DMS153 treated with DMSO at 0.1 percent for 48 hours (cell line): ENCODE results near the gene EMC8.
"Not testable (repeated sequence)": the region's sequence is repeated elsewhere in the genome, so short reads cannot be mapped to it uniquely, and the experiment has no call there.

Experiments
- DNase-seq: peaks from one replicate; lab custom pipeline; 2025; ENCODE audit not compliant: unreplicated experiment; lab: John Stamatoyannopoulos, UW

EMC8 gene

GRCh38 chr16:85812811-85813700 lies 13.7 kb upstream of the EMC8 start:
- no peak for DNase-seq

GRCh38 chr16:85812031-85812807 lies 12.9 kb upstream of the EMC8 start:
- DNase-seq: no peak

DNA sequence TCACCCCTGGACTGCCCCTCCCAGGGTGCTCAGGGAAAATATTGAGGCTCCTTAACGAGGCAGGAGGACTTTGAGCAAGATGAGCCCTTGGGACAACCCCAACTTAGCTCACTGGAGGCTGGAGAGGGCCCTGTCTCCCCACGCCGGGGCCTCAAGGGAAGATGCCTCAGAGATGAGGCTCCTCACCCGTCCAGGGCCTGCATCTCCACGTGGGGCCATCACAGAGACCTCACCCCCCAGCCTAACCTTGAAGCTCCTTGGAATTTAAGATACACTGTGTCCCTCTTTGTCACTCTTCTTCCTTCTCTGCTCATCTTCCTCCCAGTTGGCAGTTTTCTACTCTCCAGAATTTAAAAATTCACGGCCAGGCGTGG lies 11.4 kb upstream of the EMC8 start:
- no peak for DNase-seq

GRCh38 chr16:85810097-85810741 lies 10.9 kb upstream of the EMC8 start:
- DNase-seq: no peak

DNA sequence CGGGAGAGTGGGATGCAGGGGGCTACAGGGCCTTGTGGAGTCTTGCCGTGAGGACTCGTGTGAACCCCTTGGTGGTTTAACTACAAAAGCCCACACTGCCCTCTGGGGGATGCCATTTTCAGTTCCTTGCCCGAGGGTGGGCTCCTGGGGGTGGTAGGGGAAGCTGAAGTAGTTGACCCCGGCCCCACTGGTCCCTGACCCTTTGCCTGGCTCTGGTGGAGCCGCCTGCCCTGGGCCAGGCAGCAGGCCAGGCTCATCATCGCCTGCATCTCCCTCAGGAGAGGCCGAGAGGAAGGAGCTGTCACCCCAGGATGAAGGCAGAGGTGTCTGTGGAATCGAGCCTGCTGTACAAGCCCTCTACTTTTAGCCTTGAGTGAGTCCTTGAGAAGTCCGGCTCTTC lies 10.3 kb upstream of the EMC8 start:
- no peak for DNase-seq

DNA sequence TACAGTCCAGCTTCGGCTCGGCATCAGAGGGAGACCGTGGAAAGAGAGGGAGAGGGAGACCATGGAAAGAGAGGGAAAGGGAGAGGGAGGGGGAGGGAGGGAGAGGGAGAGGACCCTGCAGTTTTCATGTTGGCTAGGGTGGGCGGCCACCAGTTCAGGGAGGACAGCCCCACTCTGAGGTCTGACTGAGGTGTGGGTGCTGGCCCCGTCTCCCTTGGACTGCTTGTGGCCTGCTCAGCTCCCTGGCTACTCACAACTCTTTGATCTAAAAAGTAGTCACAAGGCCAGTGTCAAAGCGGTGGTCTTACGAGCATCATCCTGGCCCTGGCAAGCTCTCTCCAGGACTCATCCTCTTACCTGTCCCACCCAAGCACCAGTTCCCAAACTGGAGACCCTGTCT lies 9.6 kb upstream of the EMC8 start:
- DNase-seq: no peak

- not testable (repeated sequence) for DNase-seq
These were observed 8.8 kb upstream of the EMC8 start for GRCh38 chr16:85808104-85808503.

GRCh38 chr16:85807340-85807739 lies 8.0 kb upstream of the EMC8 start:
- DNase-seq: not testable (repeated sequence)

- no peak for DNase-seq
These were observed 7.2 kb upstream of the EMC8 start for GRCh38 chr16:85806539-85806938.

DNA sequence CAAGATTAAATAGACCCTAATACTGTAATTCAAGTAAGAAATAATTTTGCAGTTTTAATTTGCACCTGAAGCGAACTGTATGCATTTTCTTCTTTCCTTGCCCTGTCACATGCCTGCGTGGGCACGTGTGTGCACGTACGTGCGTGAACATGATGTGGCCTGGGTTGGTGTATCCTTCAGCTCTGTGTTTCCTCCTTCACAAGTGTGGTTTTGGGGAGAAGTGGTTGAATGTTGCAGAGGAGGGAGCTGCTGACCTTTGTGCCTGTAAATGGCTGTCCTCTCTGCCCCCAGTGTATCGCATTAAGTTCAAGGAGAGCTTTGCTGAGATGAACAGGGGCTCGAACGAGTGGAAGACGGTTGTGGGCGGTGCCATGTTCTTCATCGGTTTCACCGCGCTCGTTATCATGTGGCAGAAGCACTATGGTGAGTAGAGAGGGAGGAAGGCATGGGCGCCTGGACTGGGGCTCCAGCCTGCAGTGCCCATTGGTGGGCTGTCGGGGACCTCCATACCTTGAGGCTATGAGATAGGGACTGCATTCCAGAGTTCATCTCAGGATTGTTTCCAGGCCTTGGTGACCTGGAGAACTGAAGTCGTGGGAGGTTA lies 6.2 kb upstream of the EMC8 start:
- DNase-seq: no peak

DNA sequence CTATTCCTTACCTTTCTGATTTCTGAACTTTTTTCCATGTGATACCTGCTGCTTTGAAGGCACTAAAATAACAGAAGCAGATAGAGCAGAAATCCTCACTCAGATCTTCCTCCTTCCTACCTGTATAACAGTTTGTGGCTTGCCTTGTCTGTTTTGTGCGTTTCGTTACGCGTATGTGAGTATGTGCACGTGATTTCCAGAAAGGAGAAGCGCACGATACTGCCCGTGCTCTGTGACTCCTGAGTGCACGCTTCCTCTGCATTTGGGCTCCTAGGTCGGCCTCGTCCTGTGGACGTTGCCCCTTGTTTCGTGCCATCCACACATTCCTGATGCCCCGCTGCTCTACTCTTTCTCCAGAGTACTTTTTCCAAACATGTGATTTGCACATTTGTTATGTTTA lies 4.2 kb upstream of the EMC8 start:
- no peak for DNase-seq

GRCh38 chr16:85800321-85800669 lies 951 bp upstream of the EMC8 start:
- no peak for DNase-seq

DNA sequence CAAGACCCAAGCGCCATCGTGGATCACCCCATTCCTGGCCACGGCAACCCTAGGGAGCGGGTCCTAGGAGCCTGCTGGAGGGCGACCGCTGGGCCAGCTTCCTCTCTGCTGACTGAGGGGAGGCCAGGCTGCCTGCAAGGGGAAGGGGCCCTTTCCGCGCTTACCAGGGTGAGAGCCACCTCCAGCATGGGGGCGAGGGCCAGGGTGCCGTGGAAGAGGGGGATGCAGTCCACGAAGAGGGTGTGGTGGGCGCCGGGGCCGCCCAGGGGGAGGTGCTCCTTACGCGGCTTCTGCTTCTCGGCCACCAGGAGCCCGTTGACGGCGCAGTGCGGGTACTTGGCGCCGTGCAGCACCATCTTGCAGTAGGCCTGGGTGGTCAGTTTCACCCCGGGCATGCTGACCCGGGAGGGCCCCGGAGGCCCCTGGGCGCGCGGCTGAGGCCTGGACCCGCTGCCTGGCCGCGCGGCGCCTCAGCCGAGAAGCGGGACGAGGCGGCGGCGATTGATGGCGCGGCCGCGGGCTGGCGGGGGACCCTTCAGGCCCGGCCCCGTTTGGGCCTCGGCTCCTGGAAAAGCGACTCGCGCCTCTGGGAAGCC lies 345 bp downstream of the EMC8 start:
- DNase-seq: no peak

GRCh38 chr16:85798283-85798776 lies 1.0 kb downstream of the EMC8 start:
- no peak for DNase-seq

- DNase-seq: no peak
These were observed 2.7 kb downstream of the EMC8 start for GRCh38 chr16:85796599-85796998.

GRCh38 chr16:85796152-85796551 lies 3.2 kb downstream of the EMC8 start:
- DNase-seq: no peak

GRCh38 chr16:85794696-85795095 lies 4.6 kb downstream of the EMC8 start:
- no peak for DNase-seq

GRCh38 chr16:85793662-85794298 lies 5.6 kb downstream of the EMC8 start:
- no peak for DNase-seq

DNA sequence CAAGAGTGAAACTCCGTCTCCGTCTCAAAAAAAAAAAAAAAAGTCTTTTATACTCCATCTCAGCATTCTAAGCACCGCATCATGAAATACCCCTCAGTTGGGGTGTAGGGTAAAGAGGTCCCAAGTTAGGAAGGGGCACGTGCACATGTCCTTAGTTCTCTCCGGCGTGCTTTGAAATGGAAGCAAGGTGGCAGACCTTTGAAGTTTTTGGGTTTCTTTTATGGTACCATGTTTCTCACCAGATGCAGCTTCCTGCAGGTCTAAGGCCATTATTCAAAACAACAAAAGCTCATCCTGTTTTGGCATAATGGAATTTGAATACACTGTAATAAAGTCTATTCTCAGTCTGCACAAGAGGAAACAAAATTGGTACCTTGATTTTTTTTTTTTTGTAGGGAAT lies 9.6 kb downstream of the EMC8 start:
- no peak for DNase-seq

GRCh38 chr16:85788819-85789218 lies 10.5 kb downstream of the EMC8 start:
- DNase-seq: no peak
